Measurements from ENCODE around the gene EIF2A. TPM values are rescaled to one million over a fixed set of nuclear protein-coding genes. Genes with fewer than 3 reads are reported as not detected.

Gene EIF2A
- total and polyA plus RNA-seq, 9 of the 15 experiments (the other 6 are each of a cell fraction or from before 2014, with no cell fraction given), result 106 to 192 (median 168) TPM

DNA sequence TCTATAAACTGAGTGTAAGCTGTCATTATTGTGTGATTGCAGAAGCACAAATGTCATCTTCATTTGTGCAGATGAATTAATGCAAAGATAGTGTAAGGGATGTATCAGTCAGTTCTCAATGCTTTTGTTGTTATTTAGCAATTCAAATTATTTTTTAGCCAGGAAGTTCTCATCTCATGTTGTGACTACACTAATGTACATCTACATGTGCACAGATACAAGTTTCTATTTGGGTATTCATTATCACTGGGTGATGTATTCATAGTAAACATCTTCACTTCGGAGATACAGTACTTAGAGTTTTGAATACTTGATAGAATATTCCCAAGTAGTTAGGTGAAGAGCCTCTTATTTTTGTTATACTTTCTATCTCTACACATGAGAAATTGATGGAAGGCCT, 11.1 kb downstream of the EIF2A start:
- H3K4me3 ChIP-seq, result no peak overlapping the region
- no peak overlapping the region for H2AFZ ChIP-seq (ENCODE audit: low read depth, low read length)
- H4K20me1 ChIP-seq (replicated peaks; ENCODE audit: control insufficient read depth, insufficient read depth, low read length), result 0 out of 2 replicates have a peak, but pooled peaks cover 4% of the 10 kb centered on the region
- in situ Hi-C loops (cut with MboI), result no loop called here
- H3K4me1 ChIP-seq (replicated peaks in 1 of 2; ENCODE audit: control insufficient read depth in 2 of 2, insufficient read depth in 2 of 2, low read length in 2 of 2), result no peaks in the 10 kb centered on the region
- no peak overlapping the region for H3K4me2 ChIP-seq (ENCODE audit: insufficient read depth, low read length)
- POLR2A ChIA-PET, result interaction anchor here (0.7 to 1.7 kb wide), 4 partner anchors 9 to 59 kb away, joined by 3 to 6 read pairs (median 4); no protein-coding TSS in a partner anchor
- H3K9me1 ChIP-seq (ENCODE audit: control insufficient read depth, insufficient read depth, low read length), result no peaks in the 10 kb centered on the region
- H3K79me2 ChIP-seq (ENCODE audit: control insufficient read depth, insufficient read depth, low read length), result peaks cover 61% of the 10 kb centered on the region
- no TSS peak for BruUV-seq (replicated peaks)
- no peak overlapping the region for H3K9ac ChIP-seq (ENCODE audit: insufficient read depth in 1 of 2, low read depth in 2 of 2, low read length in 2 of 2)
- H3K9me3 ChIP-seq (replicated peaks; ENCODE audit: control insufficient read depth, insufficient read depth, low read depth, low read length), result no peaks in the 10 kb centered on the region
- DNase-seq (ENCODE audit: extremely low read depth in 1 of 4, low spot score in 3 of 4), result no peak
- TF ChIP-seq, protein P1, sequence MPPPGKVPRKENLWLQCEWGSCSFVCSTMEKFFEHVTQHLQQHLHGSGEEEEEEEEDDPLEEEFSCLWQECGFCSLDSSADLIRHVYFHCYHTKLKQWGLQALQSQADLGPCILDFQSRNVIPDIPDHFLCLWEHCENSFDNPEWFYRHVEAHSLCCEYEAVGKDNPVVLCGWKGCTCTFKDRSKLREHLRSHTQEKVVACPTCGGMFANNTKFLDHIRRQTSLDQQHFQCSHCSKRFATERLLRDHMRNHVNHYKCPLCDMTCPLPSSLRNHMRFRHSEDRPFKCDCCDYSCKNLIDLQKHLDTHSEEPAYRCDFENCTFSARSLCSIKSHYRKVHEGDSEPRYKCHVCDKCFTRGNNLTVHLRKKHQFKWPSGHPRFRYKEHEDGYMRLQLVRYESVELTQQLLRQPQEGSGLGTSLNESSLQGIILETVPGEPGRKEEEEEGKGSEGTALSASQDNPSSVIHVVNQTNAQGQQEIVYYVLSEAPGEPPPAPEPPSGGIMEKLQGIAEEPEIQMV (tag; conservative IDR thresholded peaks at IDR 0.05; ENCODE audit: low read depth), result no peak
- TF ChIP-seq RBFOX2 (IDR thresholded peaks at IDR 0.05; ENCODE audit: low read depth, low read length), result peak; percentile 34; the same call in 1 of the 2 replicates
- H3K27me3 ChIP-seq (ENCODE audit: control insufficient read depth in 2 of 2, insufficient read depth in 2 of 2, low read length in 2 of 2), result no peaks in the 10 kb centered on the region
- H3K36me3 ChIP-seq (ENCODE audit: control insufficient read depth, insufficient read depth, low read length), result peaks cover 83% of the 10 kb centered on the region
- intact Hi-C loops (cut with micrococcal nuclease), result no loop called here
- no peak for FAIRE-seq
- CTCF ChIA-PET (ENCODE audit: low intra/inter-chr PET ratio), result no interaction called here
- 71% methylated on average over 1 of the region's 1 CpG for WGBS (ENCODE audit: insufficient coverage, low coverage, missing lambda C conversion rate)
- no peak for ATAC-seq
- no peak overlapping the region for H3K27ac ChIP-seq (ENCODE audit: extremely low read depth, low read depth, low read length)

- DNase-seq (ENCODE audit: extremely low read depth in 1 of 4, low spot score in 3 of 4) (no peak), FAIRE-seq (no peak), ATAC-seq (no peak)
- Histone ChIP-seq H3K4me3 (no peak overlapping the region), H4K20me1 (replicated peaks; ENCODE audit: control insufficient read depth, insufficient read depth, low read length) (no peaks in the 10 kb centered on the region), H3K4me2 (ENCODE audit: insufficient read depth, low read length) (no peak overlapping the region), H3K27ac (ENCODE audit: extremely low read depth, low read depth, low read length) (no peak overlapping the region), H3K27me3 (ENCODE audit: control insufficient read depth in 2 of 2, insufficient read depth in 2 of 2, low read length in 2 of 2) (no peaks in the 10 kb centered on the region), H3K9me1 (ENCODE audit: control insufficient read depth, insufficient read depth, low read length) (no peaks in the 10 kb centered on the region), H3K9ac (ENCODE audit: insufficient read depth in 1 of 2, low read depth in 2 of 2, low read length in 2 of 2) (no peak overlapping the region), H3K9me3 (replicated peaks; ENCODE audit: control insufficient read depth, insufficient read depth, low read depth, low read length) (no peaks in the 10 kb centered on the region), H3K36me3 (ENCODE audit: control insufficient read depth, insufficient read depth, low read length) (peaks cover 88% of the 10 kb centered on the region), H3K79me2 (ENCODE audit: control insufficient read depth, insufficient read depth, low read length) (peaks cover 13% of the 10 kb centered on the region; the same call in 1 of the 3 replicates), H3K4me1 (replicated peaks in 1 of 2; ENCODE audit: control insufficient read depth in 2 of 2, insufficient read depth in 2 of 2, low read length in 2 of 2) (no peaks in the 10 kb centered on the region), H2AFZ (ENCODE audit: low read depth, low read length) (no peak overlapping the region)
- intact Hi-C loops (cut with micrococcal nuclease), result no loop called here
- CTCF ChIA-PET (ENCODE audit: low intra/inter-chr PET ratio), result no interaction called here
- POLR2A ChIA-PET, result no interaction called here
- 92% methylated on average over 2 of the region's 2 CpGs for WGBS (ENCODE audit: insufficient coverage, low coverage, missing lambda C conversion rate)
- BruUV-seq (replicated peaks), result no TSS peak
- in situ Hi-C loops (cut with MboI), result no loop called here
- TF ChIP-seq NR2C1 (IDR thresholded peaks at IDR 0.05), result no peak
- no peak for TF ChIP-seq NR2C1 (tag; IDR thresholded peaks at IDR 0.05)
- no peak for TF ChIP-seq RHOXF2B (CRISPR knock-in tag; conservative IDR thresholded peaks at IDR 0.05)
- TF ChIP-seq HES1 (IDR thresholded peaks at IDR 0.05; ENCODE audit: low read depth), result no peak
- TF ChIP-seq PYGO2 (tag; IDR thresholded peaks at IDR 0.05), result no peak
- TF ChIP-seq PHTF2 (CRISPR knock-in tag; IDR thresholded peaks at IDR 0.05), result no peak
Observed at GRCh38 chr3:150564243-150564642, 17.7 kb downstream of the EIF2A start.
